Upper lobe of left lung (tissue), 4 donors: Measurements from ENCODE around the gene SUFU.
"Not testable (repeated sequence)": the region's sequence is repeated elsewhere in the genome, so short reads cannot be mapped to it uniquely, and the experiment has no call there.

Experiments
- EP300 ChIP-seq, 4 donors: sonication (generic); formaldehyde crosslinking; IDR thresholded peaks; one replicate each; pipeline ENCODE4 v1.5.1; 2017; ENCODE audit warnings: antibody characterized with exemption in 4 of 4, control low read depth in 2 of 4
- TF ChIP-seq, protein P1 (sequence below), 6 experiments: fragments of 450-650 bp in 4 of 6; fragments of 200-600 bp in 2 of 6; sonication (generic) in 2 of 6; IDR thresholded peaks; one replicate each; pipeline ENCODE4 v1.5.1; 2016 to 2019; ENCODE audit warnings: antibody characterized with exemption in 6 of 6

DNA sequence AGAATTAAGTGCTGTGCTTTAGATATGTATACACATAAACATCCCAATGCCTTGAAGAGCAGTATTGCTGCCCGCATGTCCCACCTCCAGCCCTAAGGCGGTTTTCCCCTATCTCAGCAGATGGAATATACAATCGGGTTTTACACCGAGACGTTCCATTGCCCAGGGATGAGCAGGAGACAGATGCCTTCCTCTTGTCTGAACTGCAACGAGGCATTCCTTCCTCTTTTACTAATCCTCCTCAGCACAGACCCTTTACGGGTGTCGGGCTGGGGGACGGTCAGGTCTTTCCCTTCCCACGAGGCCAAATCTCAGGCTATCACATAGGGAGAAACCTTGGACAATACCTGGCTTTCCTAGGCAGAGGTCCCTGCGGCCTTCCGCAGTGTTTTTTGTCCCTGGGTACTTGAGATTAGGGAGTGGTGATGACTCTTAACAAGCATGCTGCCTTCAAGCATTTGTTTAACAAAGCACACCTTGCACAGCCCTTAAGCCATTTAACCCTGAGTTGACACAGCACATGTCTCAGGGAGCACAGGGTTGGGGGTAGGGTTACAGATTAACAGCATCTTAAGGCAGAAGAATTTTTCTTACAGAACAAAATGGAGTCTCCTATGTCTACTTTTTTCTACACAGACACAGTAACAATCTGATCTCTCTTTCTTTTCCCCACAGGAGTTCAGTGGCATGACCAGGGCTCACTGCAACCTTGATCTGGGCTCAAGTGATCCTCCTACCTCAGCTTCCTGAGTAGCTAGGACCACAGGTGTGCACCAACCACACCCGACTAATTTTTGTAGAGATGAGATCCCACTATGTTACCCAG, 48.9 kb upstream of the SUFU start:
- TF ChIP-seq, protein P1, sequence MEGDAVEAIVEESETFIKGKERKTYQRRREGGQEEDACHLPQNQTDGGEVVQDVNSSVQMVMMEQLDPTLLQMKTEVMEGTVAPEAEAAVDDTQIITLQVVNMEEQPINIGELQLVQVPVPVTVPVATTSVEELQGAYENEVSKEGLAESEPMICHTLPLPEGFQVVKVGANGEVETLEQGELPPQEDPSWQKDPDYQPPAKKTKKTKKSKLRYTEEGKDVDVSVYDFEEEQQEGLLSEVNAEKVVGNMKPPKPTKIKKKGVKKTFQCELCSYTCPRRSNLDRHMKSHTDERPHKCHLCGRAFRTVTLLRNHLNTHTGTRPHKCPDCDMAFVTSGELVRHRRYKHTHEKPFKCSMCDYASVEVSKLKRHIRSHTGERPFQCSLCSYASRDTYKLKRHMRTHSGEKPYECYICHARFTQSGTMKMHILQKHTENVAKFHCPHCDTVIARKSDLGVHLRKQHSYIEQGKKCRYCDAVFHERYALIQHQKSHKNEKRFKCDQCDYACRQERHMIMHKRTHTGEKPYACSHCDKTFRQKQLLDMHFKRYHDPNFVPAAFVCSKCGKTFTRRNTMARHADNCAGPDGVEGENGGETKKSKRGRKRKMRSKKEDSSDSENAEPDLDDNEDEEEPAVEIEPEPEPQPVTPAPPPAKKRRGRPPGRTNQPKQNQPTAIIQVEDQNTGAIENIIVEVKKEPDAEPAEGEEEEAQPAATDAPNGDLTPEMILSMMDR (IDR thresholded peaks at IDR 0.05), result not testable (repeated sequence)
- not testable (repeated sequence) for TF ChIP-seq EP300 (IDR thresholded peaks at IDR 0.05)
